HG03039 (cell line): ENCODE measurements around the gene CCR5AS.
"Not testable (repeated sequence)": the region's sequence is repeated elsewhere in the genome, so short reads cannot be mapped to it uniquely, and the experiment has no call there.

ENCODE experiments used
- ATAC-seq: cut with Tn5 transposase; IDR thresholded peaks from one replicate; pipeline ENCODE4 v1.9.1; 2021; ENCODE audit warnings: mild to moderate bottlenecking, moderate library complexity; ENCODE audit not compliant: unreplicated experiment

Gene CCR5AS

GRCh38 chr3:46406443-46406787, 451 bp downstream of the CCR5AS start:
- no peak for ATAC-seq

GRCh38 chr3:46405301-46406019, 1.4 kb downstream of the CCR5AS start:
- ATAC-seq: no peak

GRCh38 chr3:46402902-46403301, 4.0 kb downstream of the CCR5AS start:
- ATAC-seq: not testable (repeated sequence)

- ATAC-seq: no peak
Measured at GRCh38 chr3:46401579-46401978, 5.3 kb downstream of the CCR5AS start.

- ATAC-seq: no peak
Measured at GRCh38 chr3:46400846-46401245, 6.0 kb downstream of the CCR5AS start.

- ATAC-seq: no peak
Measured at GRCh38 chr3:46400000-46400734, 6.7 kb downstream of the CCR5AS start.

- ATAC-seq: no peak
Measured at GRCh38 chr3:46399557-46399956, 7.3 kb downstream of the CCR5AS start.

- ATAC-seq: no peak
Measured at GRCh38 chr3:46399098-46399497, 7.8 kb downstream of the CCR5AS start.

GRCh38 chr3:46398186-46398955, 8.5 kb downstream of the CCR5AS start:
- no peak for ATAC-seq

GRCh38 chr3:46397111-46397510, 9.8 kb downstream of the CCR5AS start:
- ATAC-seq: no peak

GRCh38 chr3:46395766-46396530, 10.9 kb downstream of the CCR5AS start:
- ATAC-seq: no peak

GRCh38 chr3:46395210-46395661, 11.6 kb downstream of the CCR5AS start:
- no peak for ATAC-seq

- no peak for ATAC-seq
Measured at GRCh38 chr3:46393554-46394434, 13.1 kb downstream of the CCR5AS start.

GRCh38 chr3:46393011-46393410, 13.9 kb downstream of the CCR5AS start:
- no peak for ATAC-seq

- ATAC-seq: not testable (repeated sequence)
Measured at GRCh38 chr3:46391526-46391925, 15.3 kb downstream of the CCR5AS start.

GRCh38 chr3:46389306-46389705, 17.6 kb downstream of the CCR5AS start:
- ATAC-seq: no peak

GRCh38 chr3:46388847-46389246, 18.0 kb downstream of the CCR5AS start:
- ATAC-seq: not testable (repeated sequence)

- ATAC-seq: no peak
Measured at GRCh38 chr3:46386205-46386604, 20.7 kb downstream of the CCR5AS start.

- no peak for ATAC-seq
Measured at GRCh38 chr3:46383951-46384330, 22.9 kb downstream of the CCR5AS start.
